PC-9 (cell line): ENCODE measurements around the gene AHRR. TPM values are rescaled to one million over a fixed set of nuclear protein-coding genes. Genes with fewer than 3 reads are reported as not detected.
A peak's percentile ranks its signal among the peaks of the same experiment; 100 is the strongest.

Experiments used
- BruUV-seq: library from RNA; stranded (reverse); fragments of 400-500 nt; replicated peaks from 2 replicates; lab custom pipeline; 2021; lab: Mats Ljungman, UMichigan
- CTCF ChIA-PET: fragments of 300-600 bp; sonication (Branson Sonifier 250); formaldehyde crosslinking; loops from one replicate; lab custom pipeline; 2022; ENCODE audit warnings: antibody characterized with exemption; lab: Charles Lee
- POLR2A ChIA-PET: fragments of 300-600 bp; sonication (Branson Sonifier 250); formaldehyde crosslinking; loops from one replicate; lab custom pipeline; 2022; ENCODE audit warnings: antibody characterized with exemption; ENCODE audit not compliant: unreplicated experiment; lab: Charles Lee
- DNase-seq, 2 experiments: peaks; one replicate each; pipeline versions ENCODE4 v3.0.0 to v3.0.0-alpha.2; 2015 to 2022; ENCODE audit warnings: mixed read lengths in 1 of 2
- H2AFZ ChIP-seq: fragments of 200-600 bp; sonication (generic); 2 replicates; pipeline ENCODE4 v1.8.1; 2017; ENCODE audit warnings: antibody characterized with exemption
- H3F3A ChIP-seq: fragments of 200-600 bp; sonication (generic); 2 replicates; pipeline ENCODE4 v1.8.1; 2017; ENCODE audit warnings: antibody characterized with exemption, mild to moderate bottlenecking, low read depth; ENCODE audit not compliant: insufficient read depth
- H3K27ac ChIP-seq: fragments of 200-600 bp; sonication (generic); 2 replicates; pipeline ENCODE4 v1.6.1; 2016; ENCODE audit warnings: mixed run types
- H3K27me3 ChIP-seq: fragments of 200-600 bp; sonication (generic); 2 replicates; pipeline ENCODE4 v1.6.1; 2016; ENCODE audit warnings: low read depth, mixed run types; ENCODE audit not compliant: insufficient read depth
- H3K36me3 ChIP-seq: fragments of 200-600 bp; sonication (generic); 2 replicates; pipeline ENCODE4 v1.6.1; 2016; ENCODE audit warnings: low read depth, mixed run types
- H3K4me1 ChIP-seq: fragments of 200-600 bp; sonication (generic); replicated peaks from 2 replicates; pipeline ENCODE4 v1.6.1; 2016; ENCODE audit warnings: mixed run types; ENCODE audit not compliant: insufficient read depth
- H3K4me2 ChIP-seq: fragments of 200-600 bp; sonication (generic); 2 replicates; pipeline ENCODE4 v1.6.1; 2017; ENCODE audit warnings: mixed run types
- H3K4me3 ChIP-seq: fragments of 200-600 bp; sonication (generic); 2 replicates; pipeline ENCODE4 v1.6.1; 2016; ENCODE audit warnings: mixed run types
- H3K79me2 ChIP-seq: fragments of 200-600 bp; sonication (generic); 2 replicates; pipeline ENCODE4 v1.6.1; 2017; ENCODE audit warnings: low read depth, mixed run types
- H3K9me2 ChIP-seq: fragments of 200-600 bp; sonication (generic); 2 replicates; pipeline ENCODE4 v1.8.1; 2017; ENCODE audit warnings: mild to moderate bottlenecking; ENCODE audit not compliant: insufficient read depth
- H3K9me3 ChIP-seq: fragments of 200-600 bp; sonication (generic); 2 replicates; pipeline ENCODE4 v1.8.1; 2016; ENCODE audit warnings: low read depth; ENCODE audit not compliant: insufficient read depth
- H4K20me1 ChIP-seq: fragments of 200-600 bp; sonication (generic); 2 replicates; pipeline ENCODE4 v1.8.1; 2017; ENCODE audit not compliant: insufficient read depth
- EZH2 ChIP-seq: fragments of 200-600 bp; sonication (generic); IDR thresholded peaks from 2 replicates; pipeline ENCODE4 v1.8.0; 2017; ENCODE audit warnings: antibody characterized with exemption, low read depth
- intact Hi-C: fragments of 100-400 bp; cut with micrococcal nuclease; formaldehyde crosslinking; loops from one replicate; pipeline ENCODE4 v1.10.0; 2022; ENCODE audit not compliant: unreplicated experiment
- total RNA-seq: library from RNA; stranded (reverse); gene quantifications from 2 replicates; pipeline ENCODE4 v1.2.3, GENCODE V29; 2021
- TF ChIP-seq, protein P1 (sequence below): fragments of 200-600 bp; sonication (generic); conservative IDR thresholded peaks from 2 replicates; pipeline ENCODE4 v1.6.1; 2017; ENCODE audit warnings: mixed run types, antibody characterized with exemption, mild to moderate bottlenecking, moderate library complexity

Gene AHRR
- total RNA-seq, 1 experiment from 2014 or later, result 7.2 TPM

DNA sequence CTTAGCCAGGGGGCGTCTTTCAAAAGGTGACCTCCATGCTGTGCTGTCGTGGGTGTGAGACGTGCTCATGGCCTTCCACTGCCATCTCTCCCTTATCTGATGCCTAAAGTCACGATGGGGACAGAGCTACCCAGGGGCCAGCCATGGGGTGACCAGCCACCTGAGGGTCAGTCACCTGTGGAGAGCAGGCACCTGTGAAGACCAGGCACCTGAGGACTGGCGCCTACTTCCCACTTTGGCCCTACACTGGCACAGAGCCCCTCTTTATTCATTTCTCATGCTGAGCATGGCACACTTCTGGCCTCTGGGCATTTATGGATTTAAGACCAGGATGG, 115.1 kb downstream of the AHRR start:
- POLR2A ChIA-PET, result no interaction called here
- Histone ChIP-seq H3K4me2 (no peak overlapping the region), H2AFZ (no peak overlapping the region), H3K4me1 (peaks cover under 1% of the 10 kb centered on the region; the same call in 1 of the 2 replicates), H3K9me3 (no peaks in the 10 kb centered on the region), H3K36me3 (no peaks in the 10 kb centered on the region), H3K4me3 (no peak overlapping the region), H3K27me3 (no peaks in the 10 kb centered on the region), H3K27ac (no peak overlapping the region), H3K79me2 (0 out of 2 replicates have a peak, but pooled peaks cover under 1% of the 10 kb centered on the region), H3F3A (peaks cover 3% of the 10 kb centered on the region; the same call in 1 of the 2 replicates), H3K9me2 (no peaks in the 10 kb centered on the region), H4K20me1 (peaks cover 3% of the 10 kb centered on the region; the same call in 1 of the 2 replicates)
- intact Hi-C loops, result loop anchor here (1.0 kb wide), 1 partner anchor 119 kb away; no protein-coding TSS in a partner anchor
- DNase-seq, result no peak
- TF ChIP-seq EZH2, result no peak
- TF ChIP-seq, protein P1, sequence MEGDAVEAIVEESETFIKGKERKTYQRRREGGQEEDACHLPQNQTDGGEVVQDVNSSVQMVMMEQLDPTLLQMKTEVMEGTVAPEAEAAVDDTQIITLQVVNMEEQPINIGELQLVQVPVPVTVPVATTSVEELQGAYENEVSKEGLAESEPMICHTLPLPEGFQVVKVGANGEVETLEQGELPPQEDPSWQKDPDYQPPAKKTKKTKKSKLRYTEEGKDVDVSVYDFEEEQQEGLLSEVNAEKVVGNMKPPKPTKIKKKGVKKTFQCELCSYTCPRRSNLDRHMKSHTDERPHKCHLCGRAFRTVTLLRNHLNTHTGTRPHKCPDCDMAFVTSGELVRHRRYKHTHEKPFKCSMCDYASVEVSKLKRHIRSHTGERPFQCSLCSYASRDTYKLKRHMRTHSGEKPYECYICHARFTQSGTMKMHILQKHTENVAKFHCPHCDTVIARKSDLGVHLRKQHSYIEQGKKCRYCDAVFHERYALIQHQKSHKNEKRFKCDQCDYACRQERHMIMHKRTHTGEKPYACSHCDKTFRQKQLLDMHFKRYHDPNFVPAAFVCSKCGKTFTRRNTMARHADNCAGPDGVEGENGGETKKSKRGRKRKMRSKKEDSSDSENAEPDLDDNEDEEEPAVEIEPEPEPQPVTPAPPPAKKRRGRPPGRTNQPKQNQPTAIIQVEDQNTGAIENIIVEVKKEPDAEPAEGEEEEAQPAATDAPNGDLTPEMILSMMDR, result peak; percentile 61; the same call in 1 of the 2 replicates
- CTCF ChIA-PET, result interaction anchor here (0.6 to 0.7 kb wide), 3 partner anchors 120 to 536 kb away, joined by 3 to 13 read pairs (median 5); no protein-coding TSS in a partner anchor
- no TSS peak for BruUV-seq

DNA sequence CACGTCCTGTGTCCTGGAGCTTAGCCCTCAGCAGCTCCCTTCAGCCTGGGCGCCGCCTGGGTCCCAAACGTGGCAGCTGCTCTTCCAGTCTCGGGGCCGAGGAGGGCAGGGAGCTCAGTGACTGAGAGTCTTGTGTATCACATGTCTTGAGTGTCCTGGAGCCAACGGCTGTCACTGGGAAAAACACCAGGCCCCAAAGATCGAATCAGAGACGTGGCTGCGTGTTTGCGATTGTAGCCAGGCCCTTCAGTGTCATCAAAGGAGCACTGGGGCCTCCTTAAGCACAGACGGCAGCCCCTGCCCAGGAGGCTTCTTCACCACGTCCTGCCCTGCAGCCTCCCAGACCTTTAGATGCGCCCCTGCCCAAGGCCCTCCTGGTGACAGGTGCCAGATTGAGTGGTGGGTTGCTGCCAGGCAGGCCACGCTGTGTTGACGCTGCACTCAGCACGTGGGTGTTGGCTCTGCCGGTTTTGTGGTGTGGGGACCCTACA, 115.8 kb downstream of the AHRR start:
- peaks cover 7% of the 10 kb centered on the region for H3K4me1 ChIP-seq

DNA sequence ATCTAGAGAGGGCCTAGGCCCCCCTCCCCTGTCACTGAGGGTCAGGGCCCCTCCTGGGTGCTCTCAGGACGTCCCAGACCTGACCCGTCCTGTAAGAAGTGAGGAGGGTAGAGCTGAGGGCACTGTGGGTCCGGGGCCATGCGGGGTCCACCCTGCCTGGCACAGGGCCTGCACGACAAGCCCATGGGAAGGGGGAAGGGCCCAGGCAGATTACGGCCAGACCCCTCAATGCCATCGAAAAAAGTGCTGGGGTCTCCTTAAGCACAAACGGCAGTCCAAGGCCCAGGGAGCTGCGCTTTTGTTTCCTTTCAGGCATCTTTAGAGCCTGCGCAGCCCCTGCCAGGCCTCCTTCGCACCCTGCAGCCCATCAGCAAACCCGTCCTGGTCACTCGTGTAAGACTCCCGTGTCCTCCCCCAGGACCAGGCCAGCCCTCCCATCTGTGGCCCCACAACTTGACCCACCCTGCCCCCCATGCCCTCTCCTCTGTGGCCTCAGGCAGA, 117.0 kb downstream of the AHRR start:
- H3K27ac ChIP-seq, result no peak overlapping the region
- H3F3A ChIP-seq, result peaks cover 3% of the 10 kb centered on the region; the same call in 1 of the 2 replicates
- H4K20me1 ChIP-seq, result peaks cover 3% of the 10 kb centered on the region; the same call in 1 of the 2 replicates
- DNase-seq, result no peak
- no peaks in the 10 kb centered on the region for H3K27me3 ChIP-seq
- H3K36me3 ChIP-seq, result no peaks in the 10 kb centered on the region
- H3K9me3 ChIP-seq, result no peaks in the 10 kb centered on the region
- H3K79me2 ChIP-seq, result peaks cover 16% of the 10 kb centered on the region
- peaks cover 8% of the 10 kb centered on the region for H3K4me1 ChIP-seq
- POLR2A ChIA-PET, result no interaction called here
- BruUV-seq, result no TSS peak
- CTCF ChIA-PET, result no interaction called here
- no peaks in the 10 kb centered on the region for H3K9me2 ChIP-seq
- H2AFZ ChIP-seq, result no peak overlapping the region
- no peak overlapping the region for H3K4me3 ChIP-seq
- TF ChIP-seq, protein P1, result no peak
- no peak for TF ChIP-seq EZH2
- no peak overlapping the region for H3K4me2 ChIP-seq
- intact Hi-C loops, result no loop called here

More for the DNA sequence above, 115.8 kb downstream of the AHRR start:
- intact Hi-C loops, result no loop called here
- H3K27me3 ChIP-seq, result no peaks in the 10 kb centered on the region
- peaks cover 3% of the 10 kb centered on the region; the same call in 1 of the 2 replicates for H3F3A ChIP-seq
- no TSS peak for BruUV-seq
- H2AFZ ChIP-seq, result no peak overlapping the region
- CTCF ChIA-PET, result interaction anchor here (0.6 to 0.7 kb wide), 2 partner anchors 215 to 535 kb away, joined by 3 to 13 read pairs; no protein-coding TSS in a partner anchor
- no peak for DNase-seq
- no peak overlapping the region for H3K4me2 ChIP-seq
- H4K20me1 ChIP-seq, result peaks cover 3% of the 10 kb centered on the region; the same call in 1 of the 2 replicates
- H3K27ac ChIP-seq, result no peak overlapping the region
- H3K79me2 ChIP-seq, result peaks cover 8% of the 10 kb centered on the region; the same call in 1 of the 2 replicates
- H3K4me3 ChIP-seq, result no peak overlapping the region
- no peaks in the 10 kb centered on the region for H3K9me2 ChIP-seq
- TF ChIP-seq, protein P1, result no peak
- no peak for TF ChIP-seq EZH2
- H3K9me3 ChIP-seq, result no peaks in the 10 kb centered on the region
- H3K36me3 ChIP-seq, result no peaks in the 10 kb centered on the region
- POLR2A ChIA-PET, result no interaction called here
